ENCODE results near the gene YJU2. TPM values are rescaled to one million over a fixed set of nuclear protein-coding genes. Genes with fewer than 3 reads are reported as not detected.
A peak's percentile ranks its signal among the peaks of the same experiment; 100 is the strongest.

YJU2 gene
- total and polyA plus RNA-seq, 2 of the 13 experiments (the other 11 are each of a cell fraction or from before 2014, with no cell fraction given), result 9.3 to 17.9 TPM

- no peak for TF ChIP-seq ZNF775 (CRISPR knock-in tag; IDR thresholded peaks at IDR 0.05; ENCODE audit: borderline replicate concordance)
- no peak for TF ChIP-seq RERE (CRISPR knock-in tag; IDR thresholded peaks at IDR 0.05; ENCODE audit: low read depth)
- no peak for TF ChIP-seq MAFF (IDR thresholded peaks at IDR 0.05; ENCODE audit: low read depth, low read length)
- TF ChIP-seq IRX3 (CRISPR knock-in tag; IDR thresholded peaks at IDR 0.05; ENCODE audit: borderline replicate concordance, low read depth), result no peak
- peak; percentile 69; the same call in 1 of the 2 replicates for TF ChIP-seq ZNF777 (CRISPR knock-in tag; IDR thresholded peaks at IDR 0.05)
- TF ChIP-seq ZSCAN22 (CRISPR knock-in tag; IDR thresholded peaks at IDR 0.05), result no peak
- no peak for TF ChIP-seq NCOA1 (CRISPR knock-in tag; IDR thresholded peaks at IDR 0.05)
- peak; percentile 44 to 89; a peak in 2 of 4 replicates for TF ChIP-seq HMGXB4 (CRISPR knock-in tag; IDR thresholded peaks at IDR 0.05; ENCODE audit: borderline replicate concordance in 1 of 2, low read depth in 1 of 2)
- no peak for TF ChIP-seq TERF1 (CRISPR knock-in tag; IDR thresholded peaks at IDR 0.05)
- TF ChIP-seq ZNF720 (CRISPR knock-in tag; IDR thresholded peaks at IDR 0.05), result no peak
- TF ChIP-seq SMAD3 (CRISPR knock-in tag; IDR thresholded peaks at IDR 0.05), result peak; percentile 56; the same call in 1 of the 2 replicates
- no peak for TF ChIP-seq ZHX1 (CRISPR knock-in tag; IDR thresholded peaks at IDR 0.05; ENCODE audit: low read depth)
- TF ChIP-seq ZNF772 (CRISPR knock-in tag; IDR thresholded peaks at IDR 0.05), result no peak
- peak; percentile 46; the same call in 1 of the 2 replicates for TF ChIP-seq ZNF792 (CRISPR knock-in tag; IDR thresholded peaks at IDR 0.05)
These were observed at the start of gene YJU2 (continued) for GRCh38 chr19:4246767-4247593.
